GM12878 (cell line): Measurements from ENCODE around the gene PTMA. TPM values are rescaled to one million over a fixed set of nuclear protein-coding genes. Genes with fewer than 3 reads are reported as not detected.

Experiments used
- CBX3 ChIP-seq: fragments of 200-600 bp; sonication (generic); IDR thresholded peaks from 2 replicates; pipeline ENCODE4 v1.6.1; 2016; ENCODE audit warnings: low read depth, borderline replicate concordance
- CEBPZ ChIP-seq: fragments of 150-350 bp; IDR thresholded peaks from 2 replicates; pipeline ENCODE4 v1.6.1; 2016; ENCODE audit warnings: low read depth, low read length
- CREM ChIP-seq: IDR thresholded peaks from 2 replicates; pipeline ENCODE4 v1.6.1; 2014; ENCODE audit warnings: antibody characterized with exemption, low read depth
- ESRRA ChIP-seq: IDR thresholded peaks from 2 replicates; pipeline ENCODE4 v1.6.1; 2012; ENCODE audit warnings: mild to moderate bottlenecking, low read length, improper control_type of control experiment
- HDGF ChIP-seq: fragments of 450-650 bp; IDR thresholded peaks from 2 replicates; pipeline ENCODE4 v1.6.1; 2016; ENCODE audit warnings: antibody characterized with exemption
- IRF3 ChIP-seq: fragments of 450-650 bp; IDR thresholded peaks from 2 replicates; pipeline ENCODE4 v1.6.1; 2014; ENCODE audit warnings: mild to moderate bottlenecking
- IRF5 ChIP-seq: fragments of 450-650 bp; IDR thresholded peaks from 2 replicates; pipeline ENCODE4 v1.6.1; 2017; ENCODE audit warnings: borderline replicate concordance
- LARP7 ChIP-seq: fragments of 450-650 bp; IDR thresholded peaks from 2 replicates; pipeline ENCODE4 v1.6.1; 2017; ENCODE audit warnings: mild to moderate bottlenecking
- MEF2A ChIP-seq: IDR thresholded peaks from 2 replicates; pipeline ENCODE4 v1.6.1; 2011; ENCODE audit warnings: low read depth, mild to moderate bottlenecking, low read length, moderate library complexity; ENCODE audit not compliant: insufficient read depth
- POLR2AphosphoS2 ChIP-seq: IDR thresholded peaks from 2 replicates; pipeline ENCODE4 v1.6.1; 2011; ENCODE audit warnings: low read depth, mild to moderate bottlenecking, low read length, improper control_type of control experiment, moderate library complexity
- POU2F2 ChIP-seq: IDR thresholded peaks from 3 replicates; pipeline ENCODE4 v1.6.1; 2011; ENCODE audit warnings: low read depth, mild to moderate bottlenecking, low read length, borderline replicate concordance
- RB1 ChIP-seq: fragments of 450-650 bp; formaldehyde crosslinking; IDR thresholded peaks from 2 replicates; pipeline ENCODE4 v1.6.1; 2017; ENCODE audit warnings: mild to moderate bottlenecking, borderline replicate concordance
- RBBP5 ChIP-seq: fragments of 200-600 bp; sonication (generic); conservative IDR thresholded peaks from 2 replicates; pipeline ENCODE4 v1.6.1; 2016
- RELA ChIP-seq: fragments of 450-650 bp; IDR thresholded peaks from 2 replicates; pipeline ENCODE4 v1.8.0; 2014; ENCODE audit warnings: borderline replicate concordance; ENCODE audit not compliant: partially characterized antibody
- SMAD5 ChIP-seq: IDR thresholded peaks from 2 replicates; pipeline ENCODE4 v1.6.1; 2016; ENCODE audit warnings: antibody characterized with exemption, low read depth
- SMC3 ChIP-seq: IDR thresholded peaks from 2 replicates; pipeline ENCODE4 v1.6.1; 2011; ENCODE audit warnings: low read length, improper control_type of control experiment, borderline replicate concordance
- SUPT20H ChIP-seq: IDR thresholded peaks from 2 replicates; pipeline ENCODE4 v1.6.1; 2011; ENCODE audit warnings: low read depth, mild to moderate bottlenecking, low read length, moderate library complexity, borderline replicate concordance; ENCODE audit not compliant: control insufficient read depth
- TAF1 ChIP-seq: IDR thresholded peaks from 2 replicates; pipeline ENCODE4 v1.6.1; 2011; ENCODE audit warnings: mild to moderate bottlenecking, low read depth, low read length, borderline replicate concordance
- ZBTB40 ChIP-seq: fragments of 450-650 bp; IDR thresholded peaks from 2 replicates; pipeline ENCODE4 v1.6.1; 2016; ENCODE audit warnings: mild to moderate bottlenecking, moderate library complexity, borderline replicate concordance
- ZNF384 ChIP-seq: IDR thresholded peaks from 2 replicates; pipeline ENCODE4 v1.6.1; 2012; ENCODE audit warnings: low read depth, mild to moderate bottlenecking, low read length, improper control_type of control experiment, borderline replicate concordance
- polyA plus RNA-seq, 11 experiments: library from polyadenylated mRNA; depleted of rRNA in 4 of 11; unstranded in 6 of 11; stranded (reverse) in 5 of 11; fragments of >200 nt; fragmentation: Nextera tagmentation in 4 of 11; fragmentation: Illumina TruSeq in 1 of 11; extraction: Ambion mirVana in 4 of 11; extraction: Trizol in 1 of 11; gene quantifications; 1 replicate in 1 of 11; 2 replicates in 10 of 11; pipeline versions ENCODE4 v1.2.1 to v1.2.3, GENCODE V29; 2011 to 2016; ENCODE audit warnings: inconsistent platforms in 2 of 11, missing spikeins in 2 of 11, low read depth in 1 of 11
- total RNA-seq, 4 experiments: library from RNA; depleted of rRNA in 3 of 4; stranded (reverse); fragments of >200 nt in 3 of 4; fragmentation: Illumina TruSeq in 1 of 4; extraction: Trizol in 1 of 4; gene quantifications; 2 replicates each; pipeline versions ENCODE4 v1.2.1 to v1.2.3, GENCODE V29; 2013 to 2021

The PTMA gene
- total and polyA plus RNA-seq, 10 of the 15 experiments (the other 5 are each of a cell fraction or from before 2014, with no cell fraction given) = 1,144 to 5,018 (median 3,464) TPM

GRCh38 chr2:231707927-231708772 lies at the start of gene PTMA (continued):
- no peak for TF ChIP-seq SUPT20H
- no peak for TF ChIP-seq RBBP5
- TF ChIP-seq CREM = peak; percentile 77
- TF ChIP-seq ESRRA = no peak
- no peak for TF ChIP-seq SMC3
- TF ChIP-seq RELA = peak; percentile 34
- TF ChIP-seq SMAD5 = peak; percentile 98
- no peak for TF ChIP-seq ZBTB40
- peak; percentile 98 for TF ChIP-seq LARP7
- peak; percentile 71 for TF ChIP-seq TAF1
- no peak for TF ChIP-seq RB1
- peak; percentile 78 for TF ChIP-seq IRF3
- TF ChIP-seq CEBPZ = no peak
- TF ChIP-seq HDGF = no peak; the same call in 1 of the 2 replicates
- 0 out of 2 replicates have a peak, but pooled peaks have one; percentile 7 for TF ChIP-seq MEF2A
- TF ChIP-seq CBX3 = no peak
- peak; percentile 98 for TF ChIP-seq POLR2AphosphoS2
- TF ChIP-seq IRF5 = no peak
- no peak for TF ChIP-seq ZNF384
- peak; percentile 91; the same call in 2 of the 3 replicates for TF ChIP-seq POU2F2
